IPS-NIHi7 (cell line): Measurements from ENCODE around the gene CR1L.
"Not testable (repeated sequence)": the region's sequence is repeated elsewhere in the genome, so short reads cannot be mapped to it uniquely, and the experiment has no call there.

Experiments
- DNase-seq: peaks from one replicate; pipeline ENCODE4 v3.0.0; 2012; ENCODE audit warnings: mixed read lengths; ENCODE audit errors: extremely low spot score

The CR1L gene

DNA sequence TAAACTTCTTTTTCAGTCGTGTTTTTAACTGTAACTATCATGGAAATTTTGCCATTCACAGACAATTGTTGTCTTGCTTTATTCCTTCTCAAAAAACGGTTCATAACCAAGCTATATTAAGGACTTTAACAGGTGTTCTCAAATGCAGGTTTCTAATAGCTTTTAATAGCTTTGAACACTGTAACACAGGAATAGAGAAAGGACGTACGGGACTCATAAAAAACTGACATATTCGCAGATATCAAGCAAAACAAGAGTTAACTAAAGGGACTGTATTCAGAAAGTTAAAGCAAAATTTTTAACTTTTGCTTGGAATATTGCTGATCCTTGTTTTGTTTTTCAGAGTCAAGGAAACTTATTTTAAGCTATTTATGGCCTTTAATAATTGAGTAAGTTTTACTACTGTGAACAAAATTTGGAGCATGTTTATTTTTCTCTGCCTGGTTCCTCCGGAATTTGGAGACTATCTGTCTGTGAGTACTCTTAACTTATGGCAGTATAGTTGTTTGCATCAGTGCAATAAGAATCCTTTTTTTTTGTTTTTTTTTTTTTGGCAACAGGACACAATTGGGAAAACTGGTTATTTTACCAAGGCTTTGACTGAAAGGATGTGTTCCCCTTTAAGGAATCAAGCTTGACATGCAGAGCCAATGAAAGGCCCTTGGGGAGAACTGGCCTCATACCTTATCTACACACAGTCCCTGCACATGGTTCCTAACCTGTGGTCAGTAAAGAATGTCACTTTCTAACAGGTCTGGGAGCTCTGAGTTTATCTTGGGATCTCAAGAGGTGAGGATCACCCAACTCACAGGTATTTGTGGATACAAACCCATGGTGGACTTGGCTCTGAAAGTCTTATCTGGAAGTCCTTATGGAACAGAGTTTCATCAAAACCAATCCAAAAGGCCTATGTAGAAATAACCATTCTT lies 101.2 kb downstream of the CR1L start:
- no peak for DNase-seq

- DNase-seq = no peak
These were observed 102.9 kb downstream of the CR1L start for GRCh38 chr1:207747627-207748492.

- DNase-seq = no peak
These were observed 104.0 kb downstream of the CR1L start for GRCh38 chr1:207748737-207749528.

- no peak for DNase-seq
These were observed 105.8 kb downstream of the CR1L start for GRCh38 chr1:207750631-207751305.

DNA sequence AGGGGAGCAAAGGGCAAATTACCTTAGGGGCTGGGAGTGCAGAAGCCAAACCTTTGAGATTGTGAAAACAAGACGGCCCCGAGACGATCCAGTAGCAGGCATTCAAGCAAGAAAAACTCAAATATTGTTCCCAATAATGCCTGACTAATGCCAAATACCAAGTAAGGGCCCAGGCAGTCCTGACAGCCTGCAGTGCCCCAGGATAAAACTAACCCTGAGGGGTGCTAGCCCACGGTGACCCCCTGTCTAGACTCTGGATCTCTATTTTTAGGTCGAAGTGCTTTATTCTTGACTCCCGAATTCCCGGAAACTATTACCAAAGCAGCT lies 106.5 kb downstream of the CR1L start:
- not testable (repeated sequence) for DNase-seq

DNA sequence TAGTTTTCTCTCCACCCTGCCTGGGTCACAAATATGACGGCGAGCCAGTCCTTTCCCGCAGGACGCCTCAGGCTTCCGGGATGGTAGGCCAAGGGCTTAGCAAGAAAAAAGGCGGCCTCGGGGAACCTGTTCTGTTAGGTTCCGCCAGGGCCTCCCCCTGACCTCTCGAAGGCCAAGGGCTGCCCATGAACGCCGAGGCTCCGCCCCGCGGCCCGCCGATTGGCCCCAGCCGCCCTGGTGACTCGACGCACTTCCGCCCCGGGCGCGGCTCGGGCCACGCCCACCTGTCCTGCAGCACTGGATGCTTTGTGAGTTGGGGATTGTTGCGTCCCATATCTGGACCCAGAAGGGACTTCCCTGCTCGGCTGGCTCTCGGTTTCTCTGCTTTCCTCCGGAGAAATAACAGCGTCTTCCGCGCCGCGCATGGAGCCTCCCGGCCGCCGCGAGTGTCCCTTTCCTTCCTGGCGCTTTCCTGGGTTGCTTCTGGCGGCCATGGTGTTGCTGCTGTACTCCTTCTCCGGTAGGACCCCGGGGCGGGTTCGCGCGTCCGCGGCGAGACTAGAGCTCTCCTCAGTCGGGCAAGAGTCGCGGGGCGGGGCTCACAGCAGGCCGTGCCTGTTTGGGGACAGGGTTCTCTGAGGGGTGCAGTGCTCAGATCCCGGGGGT lies 107.0 kb downstream of the CR1L start, which contains the start of gene CD46:
CD46 (plus strand) TSS at position 265 of the 666 bp plus-strand sequence; CDS start at position 424, 159 bp downstream.
- DNase-seq = peak; percentile 96

- DNase-seq = no peak
These were observed 107.6 kb downstream of the CR1L start for GRCh38 chr1:207752456-207752998.

GRCh38 chr1:207753611-207754010 lies 108.7 kb downstream of the CR1L start:
- no peak for DNase-seq

- no peak for DNase-seq
These were observed 109.1 kb downstream of the CR1L start for GRCh38 chr1:207754011-207754410.

DNA sequence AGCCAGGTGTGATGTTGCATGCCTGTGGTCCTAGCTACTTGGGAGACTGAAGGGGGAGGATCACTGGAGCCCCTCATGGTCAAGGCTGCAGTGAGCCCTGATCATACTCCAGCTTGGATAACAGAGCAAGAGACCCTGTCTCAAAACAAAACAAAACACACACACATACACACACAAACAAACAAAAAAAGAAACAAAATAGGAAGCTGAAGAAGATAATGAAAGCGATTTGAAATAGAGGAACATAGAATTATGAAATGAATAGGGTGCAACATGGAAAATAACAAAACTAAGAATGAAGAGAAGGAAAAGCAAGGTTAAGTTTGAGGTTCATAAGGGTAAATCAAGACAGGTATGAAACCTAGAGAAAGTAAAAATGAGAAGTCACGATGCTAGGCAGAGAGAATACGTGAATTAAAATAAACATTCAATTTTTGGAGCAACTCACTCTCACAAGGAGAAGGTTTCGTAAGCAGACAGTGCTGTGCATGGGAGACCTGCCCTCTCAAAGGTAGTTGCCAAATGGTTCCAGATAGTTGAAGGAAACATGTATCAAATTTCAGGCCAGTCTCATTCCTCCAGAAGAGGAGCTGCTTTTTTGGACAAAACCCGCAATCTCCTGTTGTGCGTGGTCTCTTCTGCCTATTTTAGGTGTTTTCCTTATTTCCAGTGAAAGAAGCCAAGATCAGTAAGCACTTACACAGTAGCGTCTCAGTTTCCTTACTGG lies 110.2 kb downstream of the CR1L start:
- DNase-seq = no peak

GRCh38 chr1:207755846-207756693 lies 111.1 kb downstream of the CR1L start:
- DNase-seq = no peak

DNA sequence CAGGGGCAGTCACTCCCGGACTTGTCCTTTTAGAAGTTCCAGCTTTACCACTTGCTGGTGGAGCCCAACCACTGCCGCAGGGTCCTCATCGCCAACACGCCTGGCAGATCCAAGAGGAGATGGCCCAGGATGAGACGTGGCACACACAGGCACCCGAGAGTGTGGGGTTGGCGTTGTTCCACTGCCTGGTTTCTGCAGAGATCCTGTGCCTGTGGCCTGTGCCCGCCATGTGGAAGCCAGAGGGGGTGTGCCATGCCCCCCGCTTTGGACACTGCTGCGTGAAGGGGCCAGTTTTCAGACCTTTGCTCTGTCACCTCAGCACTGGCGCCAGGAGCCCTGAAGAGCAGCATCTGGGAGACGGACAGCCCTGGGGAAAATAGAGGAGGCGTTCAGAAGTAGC lies 117.7 kb downstream of the CR1L start:
- no peak for DNase-seq

GRCh38 chr1:207763091-207763490 lies 118.2 kb downstream of the CR1L start:
- DNase-seq = no peak

DNA sequence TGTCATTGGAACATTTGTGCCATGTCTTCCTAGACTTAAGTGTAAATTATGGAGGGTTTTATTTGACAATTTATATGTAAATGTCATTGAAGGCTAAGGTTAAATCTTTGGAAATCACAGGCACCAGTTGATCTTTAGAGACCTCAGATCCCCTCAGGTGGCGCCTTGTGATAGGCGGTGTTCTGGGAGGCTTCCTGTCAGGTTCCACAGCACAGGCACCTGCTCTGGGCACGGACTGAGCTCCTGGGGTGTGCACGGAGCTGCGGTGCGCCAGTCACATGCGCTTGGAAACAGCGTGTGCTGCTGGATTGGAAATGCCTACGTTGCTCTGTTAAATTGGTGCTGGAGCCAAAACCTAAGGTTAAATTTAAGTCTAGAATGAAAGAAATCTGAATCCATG lies 119.0 kb downstream of the CR1L start:
- DNase-seq = no peak

DNA sequence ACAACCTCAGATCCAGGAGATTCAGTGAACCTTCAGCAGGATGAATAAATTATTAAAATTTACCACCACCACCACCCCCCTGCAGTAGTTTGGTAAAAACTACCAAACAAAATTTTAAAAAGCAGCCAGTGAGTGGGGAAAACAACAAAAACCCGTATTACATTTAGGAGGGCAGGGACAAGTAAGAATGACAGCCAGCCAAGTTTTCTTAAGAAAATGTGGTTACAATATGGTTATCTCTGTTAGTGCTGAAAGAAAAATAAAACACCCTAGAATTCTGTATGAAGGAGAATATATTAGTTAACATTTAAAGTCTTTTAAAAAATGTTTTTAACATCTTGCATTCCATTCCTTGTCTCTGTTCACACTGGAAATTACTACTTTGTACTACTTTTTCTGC lies 121.6 kb downstream of the CR1L start:
- no peak for DNase-seq

DNA sequence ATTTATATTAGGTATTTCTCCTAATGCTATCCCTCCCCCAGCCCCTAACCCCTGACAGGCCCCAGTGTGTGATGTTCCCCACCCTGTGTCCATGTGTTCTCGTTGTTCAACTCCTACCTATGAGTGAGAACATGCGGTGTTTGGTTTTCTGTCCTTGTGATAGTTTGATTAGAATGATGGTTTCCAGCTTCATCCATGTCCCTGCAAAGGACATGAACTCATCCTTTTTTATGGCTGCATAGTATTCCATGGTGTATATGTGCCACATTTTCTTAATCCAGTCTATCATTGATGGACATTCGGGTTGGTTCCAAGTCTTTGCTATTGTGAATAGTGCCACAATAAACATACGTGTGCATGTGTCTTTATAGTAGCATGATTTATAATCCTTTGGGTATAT lies 125.6 kb downstream of the CR1L start:
- not testable (repeated sequence) for DNase-seq
